NCI-H2029 (cell line): Measurements from ENCODE around the gene SGTA.
A peak's percentile ranks its signal among the peaks of the same experiment; 100 is the strongest.
"Not testable (repeated sequence)": the region's sequence is repeated elsewhere in the genome, so short reads cannot be mapped to it uniquely, and the experiment has no call there.

Experiments used
- DNase-seq: peaks from one replicate; lab custom pipeline; 2025; lab: John Stamatoyannopoulos, UW

SGTA gene

GRCh38 chr19:2782936-2783780 is at the start of gene SGTA:
TSS of gene SGTA (minus strand) at chr19:2783273. CDS start at chr19:2769068, 14,205 bp downstream.
- DNase-seq, result peak; percentile 99

GRCh38 chr19:2827840-2828489 is 44.9 kb upstream of the SGTA start:
- no peak for DNase-seq

- DNase-seq, result no peak
These were observed 43.9 kb upstream of the SGTA start for GRCh38 chr19:2827022-2827421.

GRCh38 chr19:2824129-2824528 is 41.1 kb upstream of the SGTA start:
- no peak for DNase-seq

- no peak for DNase-seq
These were observed 40.6 kb upstream of the SGTA start for GRCh38 chr19:2823646-2824045.

GRCh38 chr19:2822846-2823245 is 39.8 kb upstream of the SGTA start:
- DNase-seq, result no peak

GRCh38 chr19:2820112-2820702 is 37.1 kb upstream of the SGTA start:
- DNase-seq, result no peak

- peak; percentile 94 for DNase-seq
These were observed 36.6 kb upstream of the SGTA start, which contains the start of gene ZNF554 for GRCh38 chr19:2819540-2820111. TSS of gene ZNF554 (plus strand) at chr19:2819868. CDS start at chr19:2820072, 204 bp downstream.

- not testable (repeated sequence) for DNase-seq
These were observed 34.3 kb upstream of the SGTA start for GRCh38 chr19:2817237-2817829.

- DNase-seq, result no peak
These were observed 33.6 kb upstream of the SGTA start for GRCh38 chr19:2816641-2817040.

- DNase-seq, result no peak
These were observed 32.9 kb upstream of the SGTA start for GRCh38 chr19:2815923-2816322.

GRCh38 chr19:2815191-2815614 is 32.1 kb upstream of the SGTA start:
- DNase-seq, result no peak

GRCh38 chr19:2814426-2814825 is 31.4 kb upstream of the SGTA start:
- DNase-seq, result no peak

GRCh38 chr19:2813235-2814160 is 30.4 kb upstream of the SGTA start:
- DNase-seq, result no peak

- no peak for DNase-seq
These were observed 29.6 kb upstream of the SGTA start for GRCh38 chr19:2812414-2813234.

GRCh38 chr19:2811735-2812413 is 28.8 kb upstream of the SGTA start:
- DNase-seq, result no peak

- no peak for DNase-seq
These were observed 28.2 kb upstream of the SGTA start for GRCh38 chr19:2811221-2811722.

- DNase-seq, result no peak
These were observed 27.3 kb upstream of the SGTA start for GRCh38 chr19:2810141-2811091.
